Smooth muscle cell (in vitro differentiated cells): ENCODE results near the gene AMTN. TPM values are rescaled to one million over a fixed set of nuclear protein-coding genes. Genes with fewer than 3 reads are reported as not detected.

Experiments used
- DNase-seq: peaks from one replicate; lab custom pipeline; 2025; ENCODE audit not compliant: unreplicated experiment; lab: John Stamatoyannopoulos, UW
- H2AFZ ChIP-seq: fragments of 200-600 bp; sonication (generic); 2 replicates; pipeline ENCODE4 v1.6.0; 2016; ENCODE audit warnings: antibody characterized with exemption, low read depth, mild to moderate bottlenecking
- H3F3A ChIP-seq: fragments of 200-600 bp; sonication (generic); 2 replicates; pipeline ENCODE4 v1.6.0; 2017; ENCODE audit warnings: antibody characterized with exemption, low read depth
- H3K27ac ChIP-seq: fragments of 200-600 bp; sonication (generic); 2 replicates; pipeline ENCODE4 v1.5.1; 2016; ENCODE audit warnings: low read depth, mild to moderate bottlenecking
- H3K27me3 ChIP-seq: fragments of 200-600 bp; sonication (generic); 2 replicates; pipeline ENCODE4 v1.6.1; 2016; ENCODE audit warnings: low read depth, mild to moderate bottlenecking
- H3K36me3 ChIP-seq: fragments of 200-600 bp; sonication (generic); 2 replicates; pipeline ENCODE4 v1.5.1; 2016; ENCODE audit warnings: low read depth
- H3K4me1 ChIP-seq: fragments of 200-600 bp; sonication (generic); 2 replicates; pipeline ENCODE4 v1.5.1; 2016; ENCODE audit warnings: low read depth
- H3K4me2 ChIP-seq: fragments of 200-600 bp; sonication (generic); 2 replicates; pipeline ENCODE4 v1.6.0; 2016; ENCODE audit warnings: mild to moderate bottlenecking
- H3K4me3 ChIP-seq: fragments of 200-600 bp; sonication (generic); 2 replicates; pipeline ENCODE4 v1.5.1; 2016; ENCODE audit warnings: mild to moderate bottlenecking
- H3K79me2 ChIP-seq: fragments of 200-600 bp; sonication (generic); 2 replicates; pipeline ENCODE4 v1.6.0; 2016; ENCODE audit warnings: low read depth, mild to moderate bottlenecking
- H3K9ac ChIP-seq: fragments of 200-600 bp; sonication (generic); 2 replicates; pipeline ENCODE4 v1.6.0; 2016; ENCODE audit warnings: low read depth
- H3K9me3 ChIP-seq: fragments of 200-600 bp; sonication (generic); replicated peaks from 2 replicates; pipeline ENCODE4 v1.5.1; 2016; ENCODE audit warnings: low read depth
- H4K20me1 ChIP-seq: fragments of 200-600 bp; sonication (generic); 2 replicates; pipeline ENCODE4 v1.6.0; 2016; ENCODE audit warnings: low read depth
- WGBS: methylation state at CpG from one replicate; pipeline ENCODE4 v1.1.7; 2016; ENCODE audit warnings: low lambda C conversion rate; 5-methylcytosine and 5-hydroxymethylcytosine counted together
- polyA plus RNA-seq: library from polyadenylated mRNA; unstranded; fragments of >200 nt; fragmentation: Nextera tagmentation; extraction: Ambion mirVana; gene quantifications from 2 replicates; pipeline ENCODE4 v1.2.1, GENCODE V29; 2016
- total RNA-seq: library from RNA; depleted of rRNA; stranded (reverse); fragments of >200 nt; gene quantifications from 2 replicates; pipeline ENCODE4 v1.2.3, GENCODE V29; 2014
- TF ChIP-seq, protein P1 (sequence below): fragments of 200-600 bp; sonication (generic); IDR thresholded peaks from 2 replicates; pipeline ENCODE4 v1.5.1; 2017; ENCODE audit warnings: borderline replicate concordance, mild to moderate bottlenecking, antibody characterized with exemption; ENCODE audit not compliant: insufficient read depth, poor library complexity, severe bottlenecking

Gene AMTN
- total and polyA plus RNA-seq, 2 experiments from 2014 or later, result 0.61 TPM; not detected in 1

GRCh38 chr4:70581980-70582379, 63.6 kb downstream of the AMTN start:
- no peaks in the 10 kb centered on the region for H3K79me2 ChIP-seq
- no peaks in the 10 kb centered on the region for H3F3A ChIP-seq
- no peaks in the 10 kb centered on the region for H4K20me1 ChIP-seq
- 89% methylated on average over 2 of the region's 2 CpGs for WGBS
- H3K4me3 ChIP-seq, result no peak overlapping the region
- no peak overlapping the region for H3K27ac ChIP-seq
- H3K36me3 ChIP-seq, result no peaks in the 10 kb centered on the region
- no peak overlapping the region for H2AFZ ChIP-seq
- no peak overlapping the region for H3K9ac ChIP-seq
- H3K4me1 ChIP-seq, result no peaks in the 10 kb centered on the region
- DNase-seq, result no peak
- H3K4me2 ChIP-seq, result no peak overlapping the region
- TF ChIP-seq, protein P1, sequence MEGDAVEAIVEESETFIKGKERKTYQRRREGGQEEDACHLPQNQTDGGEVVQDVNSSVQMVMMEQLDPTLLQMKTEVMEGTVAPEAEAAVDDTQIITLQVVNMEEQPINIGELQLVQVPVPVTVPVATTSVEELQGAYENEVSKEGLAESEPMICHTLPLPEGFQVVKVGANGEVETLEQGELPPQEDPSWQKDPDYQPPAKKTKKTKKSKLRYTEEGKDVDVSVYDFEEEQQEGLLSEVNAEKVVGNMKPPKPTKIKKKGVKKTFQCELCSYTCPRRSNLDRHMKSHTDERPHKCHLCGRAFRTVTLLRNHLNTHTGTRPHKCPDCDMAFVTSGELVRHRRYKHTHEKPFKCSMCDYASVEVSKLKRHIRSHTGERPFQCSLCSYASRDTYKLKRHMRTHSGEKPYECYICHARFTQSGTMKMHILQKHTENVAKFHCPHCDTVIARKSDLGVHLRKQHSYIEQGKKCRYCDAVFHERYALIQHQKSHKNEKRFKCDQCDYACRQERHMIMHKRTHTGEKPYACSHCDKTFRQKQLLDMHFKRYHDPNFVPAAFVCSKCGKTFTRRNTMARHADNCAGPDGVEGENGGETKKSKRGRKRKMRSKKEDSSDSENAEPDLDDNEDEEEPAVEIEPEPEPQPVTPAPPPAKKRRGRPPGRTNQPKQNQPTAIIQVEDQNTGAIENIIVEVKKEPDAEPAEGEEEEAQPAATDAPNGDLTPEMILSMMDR, result no peak
- H3K27me3 ChIP-seq, result no peaks in the 10 kb centered on the region
- H3K9me3 ChIP-seq, result no peaks in the 10 kb centered on the region

Other genes starting within 250 kb of the AMTN start
- gene CABS1, start 183.6 kb upstream of the AMTN start, total RNA-seq, result not detected in 2 replicates
- gene CABS1, start 183.6 kb upstream of the AMTN start, polyA plus RNA-seq, result not detected in 2 replicates
- not detected in 2 replicates for gene SMR3A, start 157.8 kb upstream of the AMTN start, total RNA-seq
- gene SMR3A, start 157.8 kb upstream of the AMTN start, polyA plus RNA-seq, result not detected in 2 replicates
- not detected in 2 replicates for gene SMR3B, start 135.4 kb upstream of the AMTN start, total RNA-seq
- not detected in 2 replicates for gene SMR3B, start 135.4 kb upstream of the AMTN start, polyA plus RNA-seq
- gene OPRPN, start 120.6 kb upstream of the AMTN start, total RNA-seq, result not detected in 2 replicates
- not detected in 2 replicates for gene OPRPN, start 120.6 kb upstream of the AMTN start, polyA plus RNA-seq
- not detected in 2 replicates for gene MUC7, start 46.4 kb upstream of the AMTN start, total RNA-seq
- gene MUC7, start 46.4 kb upstream of the AMTN start, polyA plus RNA-seq, result not detected in 2 replicates
- gene AMBN, start 73.7 kb downstream of the AMTN start, total RNA-seq, result not detected in 2 replicates
- not detected in 2 replicates for gene AMBN, start 73.7 kb downstream of the AMTN start, polyA plus RNA-seq
- not detected in 2 replicates for gene ENAM, start 110.2 kb downstream of the AMTN start, total RNA-seq
- not detected in 2 replicates for gene ENAM, start 110.2 kb downstream of the AMTN start, polyA plus RNA-seq
- not detected in 2 replicates for gene JCHAIN, start 147.9 kb downstream of the AMTN start, total RNA-seq
- gene JCHAIN, start 147.9 kb downstream of the AMTN start, polyA plus RNA-seq, result not detected in 2 replicates
- gene UTP3, start 170.0 kb downstream of the AMTN start, total RNA-seq, result 15.2 and 18.8 TPM in 2 replicates
- 11.8 and 14.3 TPM in 2 replicates for gene UTP3, start 170.0 kb downstream of the AMTN start, polyA plus RNA-seq
- 42.8 and 49.2 TPM in 2 replicates for gene RUFY3, start 203.4 kb downstream of the AMTN start, total RNA-seq
- gene RUFY3, start 203.4 kb downstream of the AMTN start, polyA plus RNA-seq, result 22.2 and 23.6 TPM in 2 replicates